PC-3 (cell line): ENCODE measurements around the gene ERBB2.

Source experiments
- CTCF ChIP-seq: fragments of 300-600 bp; sonication (generic); conservative IDR thresholded peaks from 2 replicates; pipeline ENCODE4 v1.5.1; 2017; ENCODE audit warnings: antibody characterized with exemption, low read depth, mild to moderate bottlenecking, low read length
- EZH2 ChIP-seq: fragments of 300-600 bp; sonication (generic); IDR thresholded peaks from one replicate; pipeline ENCODE4 v1.6.1; 2017; ENCODE audit warnings: antibody characterized with exemption, mild to moderate bottlenecking, low read length; ENCODE audit not compliant: unreplicated experiment
- EZH2phosphoT487 ChIP-seq: fragments of 300-600 bp; sonication (generic); IDR thresholded peaks from 2 replicates; pipeline ENCODE4 v1.6.1; 2018; ENCODE audit warnings: mild to moderate bottlenecking, antibody characterized with exemption, low read length, borderline replicate concordance

DNA sequence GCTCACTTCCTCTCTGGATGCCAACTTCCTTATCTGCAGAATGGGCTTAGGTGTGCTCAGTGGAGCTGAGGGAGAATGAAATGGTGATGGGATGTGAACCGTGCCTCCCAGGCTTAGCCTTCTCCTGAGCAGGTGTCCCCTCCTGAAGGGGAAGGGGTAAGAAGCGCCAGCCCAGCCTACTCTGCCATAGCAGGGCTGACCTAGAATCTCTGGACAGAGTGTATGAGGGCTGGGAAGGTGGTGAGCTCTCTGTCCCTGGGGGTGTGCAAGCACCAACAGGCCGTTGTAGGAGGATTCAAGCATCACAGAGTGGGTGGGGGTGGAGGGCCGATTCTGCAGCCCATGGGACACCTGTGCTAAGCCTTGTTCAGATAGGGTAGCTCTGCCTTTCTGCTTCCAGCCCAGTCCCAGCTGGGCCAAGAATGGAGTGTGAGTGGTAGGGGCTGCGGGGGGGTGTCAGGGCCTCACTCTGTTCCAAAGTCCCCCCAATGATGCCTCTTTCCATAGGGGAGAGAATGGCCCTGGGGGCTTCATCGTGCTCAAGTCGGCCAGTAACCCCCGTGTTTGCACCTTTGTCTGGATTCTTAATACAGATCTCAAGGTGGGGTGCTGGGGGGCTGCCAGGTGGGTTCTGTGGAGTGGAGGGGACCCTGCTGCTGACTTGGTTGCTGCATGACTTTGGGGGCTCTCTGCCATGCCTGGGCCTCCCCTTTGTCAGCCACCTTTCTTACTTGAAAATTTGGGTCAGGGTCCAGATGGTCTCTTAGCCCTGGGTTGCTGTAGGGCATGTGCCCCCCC lies 37.9 kb upstream of the ERBB2 start:
- TF ChIP-seq CTCF: no peak
- TF ChIP-seq EZH2: no peak
- TF ChIP-seq EZH2phosphoT487: no peak
